ENCODE measurements around the gene BAZ1A. TPM values are rescaled to one million over a fixed set of nuclear protein-coding genes. Genes with fewer than 3 reads are reported as not detected.

The BAZ1A gene
- total and polyA plus RNA-seq, 9 of the 15 experiments (the other 6 are each of a cell fraction or from before 2014, with no cell fraction given), result 22.0 to 71.2 (median 39.1) TPM

DNA sequence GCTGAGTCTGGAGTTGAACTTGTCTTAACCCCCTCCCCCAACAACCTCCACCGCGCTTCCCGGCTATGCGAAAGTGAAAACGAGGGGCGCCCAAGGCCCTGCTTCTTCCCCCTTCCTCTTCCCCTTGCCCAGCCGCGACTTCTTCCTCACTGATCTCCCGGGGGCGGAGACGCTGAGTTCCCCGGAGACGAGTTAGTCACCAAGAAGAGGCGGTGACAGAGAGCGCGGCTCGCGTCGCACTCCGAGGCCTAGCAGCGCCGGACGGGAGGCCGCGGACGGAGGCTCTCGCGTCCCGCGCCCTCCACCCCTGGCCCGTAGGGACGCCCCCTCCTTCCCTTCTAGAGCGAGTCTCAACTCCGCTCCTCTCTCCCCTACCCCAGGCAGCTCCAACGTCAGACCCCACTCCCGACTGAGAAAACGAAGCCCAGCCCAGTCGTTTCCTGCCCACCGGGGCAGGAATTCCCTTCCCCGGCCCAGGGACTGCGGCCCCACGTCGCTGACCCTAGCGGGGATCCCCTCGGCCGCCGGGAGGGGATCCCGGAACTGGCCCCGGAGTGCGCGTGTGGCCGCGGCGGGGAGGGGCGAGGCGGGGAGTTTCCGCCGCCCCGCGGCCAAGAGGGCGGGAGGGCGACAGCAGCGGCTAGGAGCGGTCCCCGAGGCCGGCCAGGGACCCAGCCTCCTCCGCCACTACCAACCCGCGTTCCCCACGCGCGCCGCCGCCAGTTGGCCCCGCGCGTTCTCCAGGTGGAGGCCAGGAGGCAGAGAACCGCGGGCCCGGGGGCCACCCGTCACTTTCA is 1.4 kb downstream of the BAZ1A start (continued):
- TF ChIP-seq, protein P1, sequence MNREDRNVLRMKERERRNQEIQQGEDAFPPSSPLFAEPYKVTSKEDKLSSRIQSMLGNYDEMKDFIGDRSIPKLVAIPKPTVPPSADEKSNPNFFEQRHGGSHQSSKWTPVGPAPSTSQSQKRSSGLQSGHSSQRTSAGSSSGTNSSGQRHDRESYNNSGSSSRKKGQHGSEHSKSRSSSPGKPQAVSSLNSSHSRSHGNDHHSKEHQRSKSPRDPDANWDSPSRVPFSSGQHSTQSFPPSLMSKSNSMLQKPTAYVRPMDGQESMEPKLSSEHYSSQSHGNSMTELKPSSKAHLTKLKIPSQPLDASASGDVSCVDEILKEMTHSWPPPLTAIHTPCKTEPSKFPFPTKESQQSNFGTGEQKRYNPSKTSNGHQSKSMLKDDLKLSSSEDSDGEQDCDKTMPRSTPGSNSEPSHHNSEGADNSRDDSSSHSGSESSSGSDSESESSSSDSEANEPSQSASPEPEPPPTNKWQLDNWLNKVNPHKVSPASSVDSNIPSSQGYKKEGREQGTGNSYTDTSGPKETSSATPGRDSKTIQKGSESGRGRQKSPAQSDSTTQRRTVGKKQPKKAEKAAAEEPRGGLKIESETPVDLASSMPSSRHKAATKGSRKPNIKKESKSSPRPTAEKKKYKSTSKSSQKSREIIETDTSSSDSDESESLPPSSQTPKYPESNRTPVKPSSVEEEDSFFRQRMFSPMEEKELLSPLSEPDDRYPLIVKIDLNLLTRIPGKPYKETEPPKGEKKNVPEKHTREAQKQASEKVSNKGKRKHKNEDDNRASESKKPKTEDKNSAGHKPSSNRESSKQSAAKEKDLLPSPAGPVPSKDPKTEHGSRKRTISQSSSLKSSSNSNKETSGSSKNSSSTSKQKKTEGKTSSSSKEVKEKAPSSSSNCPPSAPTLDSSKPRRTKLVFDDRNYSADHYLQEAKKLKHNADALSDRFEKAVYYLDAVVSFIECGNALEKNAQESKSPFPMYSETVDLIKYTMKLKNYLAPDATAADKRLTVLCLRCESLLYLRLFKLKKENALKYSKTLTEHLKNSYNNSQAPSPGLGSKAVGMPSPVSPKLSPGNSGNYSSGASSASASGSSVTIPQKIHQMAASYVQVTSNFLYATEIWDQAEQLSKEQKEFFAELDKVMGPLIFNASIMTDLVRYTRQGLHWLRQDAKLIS (CRISPR knock-in tag; IDR thresholded peaks at IDR 0.05), result peak; percentile 76; the same call in 1 of the 2 replicates
- TF ChIP-seq CREBBP (IDR thresholded peaks at IDR 0.05; ENCODE audit: low read depth, low read length) (no peak), SUPT5H (IDR thresholded peaks at IDR 0.05) (peak; percentile 74), TFAM (CRISPR knock-in tag; conservative IDR thresholded peaks at IDR 0.05) (no peak), NFATC3 (IDR thresholded peaks at IDR 0.05) (no peak), NR2C2 (CRISPR knock-in tag; IDR thresholded peaks at IDR 0.05) (no peak), NR2C2 (tag; IDR thresholded peaks at IDR 0.05) (peak; percentile 53), HDAC2 (IDR thresholded peaks at IDR 0.05) (0 out of 2 replicates have a peak, but pooled peaks have one; percentile 44), ELF2 (CRISPR knock-in tag; IDR thresholded peaks at IDR 0.05) (peak; percentile 35), RBM39 (optimal IDR thresholded peaks at IDR 0.05; ENCODE audit: low read depth, low read length) (no peak), ZNF174 (CRISPR knock-in tag; IDR thresholded peaks at IDR 0.05) (no peak), RBM14 (IDR thresholded peaks at IDR 0.05; ENCODE audit: borderline replicate concordance, insufficient read depth, low read depth, low read length) (0 out of 2 replicates have a peak, but pooled peaks have one; percentile 20), FOXK1 (CRISPR knock-in tag; IDR thresholded peaks at IDR 0.05; ENCODE audit: borderline replicate concordance) (peak; percentile 80; the same call in 1 of the 2 replicates), ZNF75A (CRISPR knock-in tag; IDR thresholded peaks at IDR 0.05) (no peak), PRPF4 (IDR thresholded peaks at IDR 0.05; ENCODE audit: insufficient read depth, low read depth, low read length, poor library complexity, severe bottlenecking) (peak; percentile 47), RBBP5 (IDR thresholded peaks at IDR 0.05; ENCODE audit: borderline replicate concordance, insufficient read depth, low read length, poor library complexity, severe bottlenecking) (peak; percentile 58)
- TF ChIP-seq, protein P2, sequence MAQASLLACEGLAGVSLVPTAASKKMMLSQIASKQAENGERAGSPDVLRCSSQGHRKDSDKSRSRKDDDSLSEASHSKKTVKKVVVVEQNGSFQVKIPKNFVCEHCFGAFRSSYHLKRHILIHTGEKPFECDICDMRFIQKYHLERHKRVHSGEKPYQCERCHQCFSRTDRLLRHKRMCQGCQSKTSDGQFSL (CRISPR knock-in tag; IDR thresholded peaks at IDR 0.05), result peak; percentile 25
- TF ChIP-seq, protein P2 (tag; IDR thresholded peaks at IDR 0.05), result no peak
- TF ChIP-seq, protein P3, sequence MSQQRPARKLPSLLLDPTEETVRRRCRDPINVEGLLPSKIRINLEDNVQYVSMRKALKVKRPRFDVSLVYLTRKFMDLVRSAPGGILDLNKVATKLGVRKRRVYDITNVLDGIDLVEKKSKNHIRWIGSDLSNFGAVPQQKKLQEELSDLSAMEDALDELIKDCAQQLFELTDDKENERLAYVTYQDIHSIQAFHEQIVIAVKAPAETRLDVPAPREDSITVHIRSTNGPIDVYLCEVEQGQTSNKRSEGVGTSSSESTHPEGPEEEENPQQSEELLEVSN (IDR thresholded peaks at IDR 0.05; ENCODE audit: borderline replicate concordance in 1 of 2, extremely low read depth in 1 of 2, insufficient read depth in 1 of 2, insufficient read length in 1 of 2, low read depth in 1 of 2, low read length in 1 of 2, poor library complexity in 1 of 2, severe bottlenecking in 1 of 2), result peak; percentile 60 to 66
- TF ChIP-seq, protein P4, sequence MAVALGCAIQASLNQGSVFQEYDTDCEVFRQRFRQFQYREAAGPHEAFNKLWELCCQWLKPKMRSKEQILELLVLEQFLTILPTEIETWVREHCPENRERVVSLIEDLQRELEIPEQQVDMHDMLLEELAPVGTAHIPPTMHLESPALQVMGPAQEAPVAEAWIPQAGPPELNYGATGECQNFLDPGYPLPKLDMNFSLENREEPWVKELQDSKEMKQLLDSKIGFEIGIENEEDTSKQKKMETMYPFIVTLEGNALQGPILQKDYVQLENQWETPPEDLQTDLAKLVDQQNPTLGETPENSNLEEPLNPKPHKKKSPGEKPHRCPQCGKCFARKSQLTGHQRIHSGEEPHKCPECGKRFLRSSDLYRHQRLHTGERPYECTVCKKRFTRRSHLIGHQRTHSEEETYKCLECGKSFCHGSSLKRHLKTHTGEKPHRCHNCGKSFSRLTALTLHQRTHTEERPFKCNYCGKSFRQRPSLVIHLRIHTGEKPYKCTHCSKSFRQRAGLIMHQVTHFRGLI (CRISPR knock-in tag; IDR thresholded peaks at IDR 0.05), result no peak
